Astrocyte of the spinal cord (primary cell): Measurements from ENCODE around the gene PNLIPRP2.

Experiments used
- DNase-seq: peaks from one replicate; pipeline ENCODE4 v3.0.0; 2011; ENCODE audit warnings: low read depth, low spot score
- H3K4me3 ChIP-seq: 2 replicates; pipeline ENCODE4 v1.5.1; 2011; ENCODE audit warnings: low read depth, mild to moderate bottlenecking, low read length, moderate library complexity
- CTCF ChIP-seq: IDR thresholded peaks from 2 replicates; pipeline ENCODE4 v1.5.1; 2012; ENCODE audit warnings: low read depth, mild to moderate bottlenecking, low read length, inconsistent platforms
- in situ Hi-C: cut with HindIII; loops from 2 replicates; pipeline ENCODE4 v1.10.0; 2017; ENCODE audit warnings: low sequenced_read_pairs

Gene PNLIPRP2

GRCh38 chr10:116632596-116633215 is 12.0 kb downstream of the PNLIPRP2 start:
- in situ Hi-C loops: no loop called here
- no peak for TF ChIP-seq CTCF
- H3K4me3 ChIP-seq: no peak overlapping the region
- no peak for DNase-seq

- DNase-seq: no peak
- TF ChIP-seq CTCF: no peak
- in situ Hi-C loops: no loop called here
- no peak overlapping the region for H3K4me3 ChIP-seq
Measured at GRCh38 chr10:116633216-116633600, 12.5 kb downstream of the PNLIPRP2 start.

GRCh38 chr10:116634126-116634975 is 13.6 kb downstream of the PNLIPRP2 start:
- no peak for TF ChIP-seq CTCF
- no peak for DNase-seq
- H3K4me3 ChIP-seq: no peak overlapping the region
- in situ Hi-C loops: no loop called here

- no peak overlapping the region for H3K4me3 ChIP-seq
- no peak for DNase-seq
- no peak for TF ChIP-seq CTCF
- in situ Hi-C loops: no loop called here
Measured at GRCh38 chr10:116636385-116636784, 15.6 kb downstream of the PNLIPRP2 start.

GRCh38 chr10:116636976-116637375 is 16.2 kb downstream of the PNLIPRP2 start:
- no peak overlapping the region for H3K4me3 ChIP-seq
- no peak for DNase-seq
- in situ Hi-C loops: no loop called here
- no peak for TF ChIP-seq CTCF

- no peak for TF ChIP-seq CTCF
- no peak for DNase-seq
- in situ Hi-C loops: no loop called here
- no peak overlapping the region for H3K4me3 ChIP-seq
Measured at GRCh38 chr10:116637830-116638229, 17.1 kb downstream of the PNLIPRP2 start.
